ENCODE data around the gene SBF2.

Gene SBF2

GRCh38 chr11:9839550-9839949, 454.5 kb downstream of the SBF2 start:
- TF ChIP-seq SIN3A (IDR thresholded peaks at IDR 0.05; ENCODE audit: borderline replicate concordance, insufficient read depth, low read length) (no peak), FOXP2 (optimal IDR thresholded peaks at IDR 0.05; ENCODE audit: borderline replicate concordance, extremely low read depth, extremely low read length, insufficient read depth) (no peak), POLR2AphosphoS5 (IDR thresholded peaks at IDR 0.05; ENCODE audit: low read depth, low read length) (no peak), REST (IDR thresholded peaks at IDR 0.05; ENCODE audit: insufficient read depth in 1 of 2, low read depth in 2 of 2, low read length in 2 of 2) (no peak), TAF1 (IDR thresholded peaks at IDR 0.05; ENCODE audit: borderline replicate concordance, insufficient read depth, low read length) (no peak)

- TF ChIP-seq SIN3A (IDR thresholded peaks at IDR 0.05; ENCODE audit: borderline replicate concordance, insufficient read depth, low read length) (no peak), POLR2AphosphoS5 (IDR thresholded peaks at IDR 0.05; ENCODE audit: low read depth, low read length) (no peak), TAF1 (IDR thresholded peaks at IDR 0.05; ENCODE audit: borderline replicate concordance, insufficient read depth, low read length) (no peak), FOXP2 (optimal IDR thresholded peaks at IDR 0.05; ENCODE audit: borderline replicate concordance, extremely low read depth, extremely low read length, insufficient read depth) (no peak), REST (IDR thresholded peaks at IDR 0.05; ENCODE audit: insufficient read depth in 1 of 2, low read depth in 2 of 2, low read length in 2 of 2) (no peak)
Observed at GRCh38 chr11:9838961-9839360, 455.1 kb downstream of the SBF2 start.

GRCh38 chr11:9838229-9838628, 455.8 kb downstream of the SBF2 start:
- TF ChIP-seq SIN3A (IDR thresholded peaks at IDR 0.05; ENCODE audit: borderline replicate concordance, insufficient read depth, low read length): no peak
- no peak for TF ChIP-seq TAF1 (IDR thresholded peaks at IDR 0.05; ENCODE audit: borderline replicate concordance, insufficient read depth, low read length)

GRCh38 chr11:9834291-9834690, 459.7 kb downstream of the SBF2 start:
- TF ChIP-seq REST (IDR thresholded peaks at IDR 0.05; ENCODE audit: insufficient read depth in 1 of 2, low read depth in 2 of 2, low read length in 2 of 2): no peak
- TF ChIP-seq POLR2AphosphoS5 (IDR thresholded peaks at IDR 0.05; ENCODE audit: low read depth, low read length): no peak
- no peak for TF ChIP-seq FOXP2 (optimal IDR thresholded peaks at IDR 0.05; ENCODE audit: borderline replicate concordance, extremely low read depth, extremely low read length, insufficient read depth)
- no peak for TF ChIP-seq SIN3A (IDR thresholded peaks at IDR 0.05; ENCODE audit: borderline replicate concordance, insufficient read depth, low read length)
- no peak for TF ChIP-seq TAF1 (IDR thresholded peaks at IDR 0.05; ENCODE audit: borderline replicate concordance, insufficient read depth, low read length)

GRCh38 chr11:9831122-9831521, 462.9 kb downstream of the SBF2 start:
- TF ChIP-seq SIN3A (IDR thresholded peaks at IDR 0.05; ENCODE audit: borderline replicate concordance, insufficient read depth, low read length): no peak

- no peak for TF ChIP-seq TAF1 (IDR thresholded peaks at IDR 0.05; ENCODE audit: borderline replicate concordance, insufficient read depth, low read length)
- no peak for TF ChIP-seq SIN3A (IDR thresholded peaks at IDR 0.05; ENCODE audit: borderline replicate concordance, insufficient read depth, low read length)
- TF ChIP-seq POLR2AphosphoS5 (IDR thresholded peaks at IDR 0.05; ENCODE audit: low read depth, low read length): no peak
- no peak for TF ChIP-seq REST (IDR thresholded peaks at IDR 0.05; ENCODE audit: insufficient read depth in 1 of 2, low read depth in 2 of 2, low read length in 2 of 2)
- TF ChIP-seq FOXP2 (optimal IDR thresholded peaks at IDR 0.05; ENCODE audit: borderline replicate concordance, extremely low read depth, extremely low read length, insufficient read depth): no peak
Observed at GRCh38 chr11:9827708-9828107, 466.3 kb downstream of the SBF2 start.

All from PFSK-1 (cell line).